Keratinocyte (primary cell): Measurements from ENCODE around the gene STIP1. TPM values are rescaled to one million over a fixed set of nuclear protein-coding genes. Genes with fewer than 3 reads are reported as not detected.

Experiments used
- DNase-seq: peaks from one replicate; pipeline ENCODE4 v3.0.0-alpha.2; 2011; ENCODE audit warnings: low read depth, missing footprints, low spot score
- FAIRE-seq: peaks from 2 replicates; lab custom pipeline; 2011; peaks lifted over from hg19 to GRCh38; lab: Jason Lieb, UNC
- H2AFZ ChIP-seq: 2 replicates; pipeline ENCODE4 v1.6.0; 2012; ENCODE audit warnings: low read length, control low read depth, inconsistent platforms; ENCODE audit not compliant: control insufficient read depth
- H3K27ac ChIP-seq: 2 replicates; pipeline ENCODE4 v1.5.1; 2011; ENCODE audit warnings: low read length; ENCODE audit not compliant: control insufficient read depth, insufficient read depth
- H3K27me3 ChIP-seq: 3 replicates; pipeline ENCODE4 v1.6.0; 2011; ENCODE audit warnings: low read length; ENCODE audit not compliant: control insufficient read depth, insufficient read depth; ENCODE audit errors: extremely low read depth
- H3K36me3 ChIP-seq, 2 experiments: 2 replicates in 1 of 2; 3 replicates in 1 of 2; pipeline ENCODE4 v1.5.1; 2011; ENCODE audit warnings: low read length in 2 of 2, mild to moderate bottlenecking in 1 of 2; ENCODE audit not compliant: control insufficient read depth in 2 of 2, insufficient read depth in 2 of 2; ENCODE audit errors: extremely low read depth in 1 of 2
- H3K4me1 ChIP-seq: 3 replicates; pipeline ENCODE4 v1.5.1; 2011; ENCODE audit warnings: low read length; ENCODE audit not compliant: control insufficient read depth, insufficient read depth; ENCODE audit errors: extremely low read depth
- H3K4me2 ChIP-seq: 3 replicates; pipeline ENCODE4 v1.6.0; 2011; ENCODE audit warnings: low read depth, low read length; ENCODE audit not compliant: control insufficient read depth, insufficient read depth; ENCODE audit errors: extremely low read depth
- H3K4me3 ChIP-seq, 3 experiments: fragments of 200-600 bp in 1 of 3; sonication (generic) in 1 of 3; 2 replicates in 2 of 3; 3 replicates in 1 of 3; pipeline ENCODE4 v1.5.1; 2011 to 2016; ENCODE audit warnings: low read length in 3 of 3, mild to moderate bottlenecking in 3 of 3, control low read depth in 2 of 3, inconsistent platforms in 1 of 3, low read depth in 1 of 3, mixed read lengths in 1 of 3, mixed run types in 1 of 3, moderate library complexity in 1 of 3; ENCODE audit not compliant: control insufficient read depth in 2 of 3, insufficient read depth in 2 of 3; ENCODE audit errors: extremely low read depth in 1 of 3
- H3K79me2 ChIP-seq: 2 replicates; pipeline ENCODE4 v1.6.0; 2012; ENCODE audit warnings: low read length; ENCODE audit not compliant: control insufficient read depth, insufficient read depth
- H3K9ac ChIP-seq: 3 replicates; pipeline ENCODE4 v1.6.0; 2011; ENCODE audit warnings: low read length; ENCODE audit not compliant: control insufficient read depth, insufficient read depth; ENCODE audit errors: extremely low read depth
- H3K9me1 ChIP-seq: 3 replicates; pipeline ENCODE4 v1.6.0; 2011; ENCODE audit warnings: low read length; ENCODE audit not compliant: control insufficient read depth, insufficient read depth; ENCODE audit errors: extremely low read depth
- H3K9me3 ChIP-seq: 2 replicates; pipeline ENCODE4 v1.5.1; 2012; ENCODE audit warnings: low read depth, low read length; ENCODE audit not compliant: control insufficient read depth
- H4K20me1 ChIP-seq: 3 replicates; pipeline ENCODE4 v1.6.0; 2011; ENCODE audit warnings: low read length; ENCODE audit not compliant: control insufficient read depth, insufficient read depth; ENCODE audit errors: extremely low read depth
- CTCF ChIP-seq, 3 experiments: IDR thresholded peaks in 1 of 3; conservative IDR thresholded peaks in 1 of 3; optimal IDR thresholded peaks in 1 of 3; 2 replicates in 2 of 3; 3 replicates in 1 of 3; pipeline versions ENCODE3 to v1.5.1; 2011; ENCODE audit warnings: low read length in 3 of 3, mild to moderate bottlenecking in 3 of 3, moderate library complexity in 2 of 3, control low read depth in 1 of 3, inconsistent platforms in 1 of 3; ENCODE audit not compliant: insufficient read depth in 2 of 3; ENCODE audit errors: extremely low read depth in 1 of 3
- EZH2 ChIP-seq: IDR thresholded peaks from one replicate; pipeline ENCODE4 v1.6.1; 2012; ENCODE audit warnings: inconsistent platforms, mild to moderate bottlenecking, low read length, moderate library complexity
- dilution Hi-C: fragments of 300-500 bp; cut with MboI; formaldehyde crosslinking; loops from one replicate; pipeline ENCODE4 v1.7.0; 2020; ENCODE audit warnings: low sequenced_read_pairs; ENCODE audit not compliant: extremely low pct_ligation_motif_present
- polyA plus RNA-seq, 5 experiments: library from polyadenylated mRNA; depleted of rRNA in 3 of 5; stranded (reverse) in 3 of 5; stranded (forward) in 1 of 5; unstranded in 1 of 5; fragments of >200 nt; gene quantifications; 1 replicate in 1 of 5; 2 replicates in 3 of 5; 3 replicates in 1 of 5; pipeline versions ENCODE4 v1.2.1 to v1.2.3, GENCODE V29; 2011 to 2012; ENCODE audit warnings: missing spikeins in 2 of 5, low read depth in 1 of 5, low replicate concordance in 1 of 5

Gene STIP1
- polyA plus RNA-seq, 1 donor (not counting 4 experiments of a cell fraction or from before 2014, with no cell fraction given), result 206 TPM

- no peak overlapping the region for H3K9ac ChIP-seq
- H3K9me1 ChIP-seq, result no peaks in the 10 kb centered on the region
- no peak overlapping the region for H2AFZ ChIP-seq
- no peak for TF ChIP-seq CTCF (optimal IDR thresholded peaks at IDR 0.05 in 1 of 3, IDR thresholded peaks at IDR 0.05 in 1 of 3, conservative IDR thresholded peaks at IDR 0.05 in 1 of 3; ENCODE audit: extremely low read depth in 1 of 3, insufficient read depth in 2 of 3, low read length in 3 of 3)
- TF ChIP-seq EZH2, result no peak
- H3K4me2 ChIP-seq, result no peak overlapping the region
- H3K79me2 ChIP-seq, result no peaks in the 10 kb centered on the region
- H3K36me3 ChIP-seq, result peaks cover 0 to 11% of the 10 kb centered on the region in 2 experiments
- dilution Hi-C loops, result no loop called here
- no peaks in the 10 kb centered on the region for H3K9me3 ChIP-seq
- no peak overlapping the region for H3K27ac ChIP-seq
- H3K4me3 ChIP-seq, result no peak overlapping the region
- FAIRE-seq, result no peak
- no peak for DNase-seq
- no peaks in the 10 kb centered on the region for H3K27me3 ChIP-seq
- H3K4me1 ChIP-seq, result no peaks in the 10 kb centered on the region
- no peaks in the 10 kb centered on the region for H4K20me1 ChIP-seq
Observed at GRCh38 chr11:64216879-64217278, 30.9 kb downstream of the STIP1 start.

- peaks cover 0 to 6% of the 10 kb centered on the region in 2 experiments for H3K36me3 ChIP-seq
- peaks cover 4% of the 10 kb centered on the region for H3K4me1 ChIP-seq
- no peak for DNase-seq
- H3K9ac ChIP-seq, result no peak overlapping the region
- dilution Hi-C loops, result no loop called here
- H2AFZ ChIP-seq, result no peak overlapping the region
- H3K27me3 ChIP-seq, result no peaks in the 10 kb centered on the region
- H3K9me3 ChIP-seq, result no peaks in the 10 kb centered on the region
- no peak overlapping the region for H3K4me3 ChIP-seq
- no peak overlapping the region for H3K4me2 ChIP-seq
- no peaks in the 10 kb centered on the region for H4K20me1 ChIP-seq
- H3K79me2 ChIP-seq, result no peaks in the 10 kb centered on the region
- no peak for TF ChIP-seq EZH2
- no peak for TF ChIP-seq CTCF (optimal IDR thresholded peaks at IDR 0.05 in 1 of 3, IDR thresholded peaks at IDR 0.05 in 1 of 3, conservative IDR thresholded peaks at IDR 0.05 in 1 of 3; ENCODE audit: extremely low read depth in 1 of 3, insufficient read depth in 2 of 3, low read length in 3 of 3)
- no peak for FAIRE-seq
- H3K9me1 ChIP-seq, result no peaks in the 10 kb centered on the region
- no peak overlapping the region for H3K27ac ChIP-seq
Observed at GRCh38 chr11:64218628-64219353, 32.8 kb downstream of the STIP1 start.
